CD4-positive, alpha-beta T cell treated with Interferon alpha-2 for 1 hour (primary cell): ENCODE measurements around the gene PPP4R2.
"Not testable (repeated sequence)": the region's sequence is repeated elsewhere in the genome, so short reads cannot be mapped to it uniquely, and the experiment has no call there.

Experiments
- DNase-seq, 2 donors: peaks; one replicate each; pipeline ENCODE4 v3.0.0-alpha.2; 2020 to 2022

PPP4R2 gene

DNA sequence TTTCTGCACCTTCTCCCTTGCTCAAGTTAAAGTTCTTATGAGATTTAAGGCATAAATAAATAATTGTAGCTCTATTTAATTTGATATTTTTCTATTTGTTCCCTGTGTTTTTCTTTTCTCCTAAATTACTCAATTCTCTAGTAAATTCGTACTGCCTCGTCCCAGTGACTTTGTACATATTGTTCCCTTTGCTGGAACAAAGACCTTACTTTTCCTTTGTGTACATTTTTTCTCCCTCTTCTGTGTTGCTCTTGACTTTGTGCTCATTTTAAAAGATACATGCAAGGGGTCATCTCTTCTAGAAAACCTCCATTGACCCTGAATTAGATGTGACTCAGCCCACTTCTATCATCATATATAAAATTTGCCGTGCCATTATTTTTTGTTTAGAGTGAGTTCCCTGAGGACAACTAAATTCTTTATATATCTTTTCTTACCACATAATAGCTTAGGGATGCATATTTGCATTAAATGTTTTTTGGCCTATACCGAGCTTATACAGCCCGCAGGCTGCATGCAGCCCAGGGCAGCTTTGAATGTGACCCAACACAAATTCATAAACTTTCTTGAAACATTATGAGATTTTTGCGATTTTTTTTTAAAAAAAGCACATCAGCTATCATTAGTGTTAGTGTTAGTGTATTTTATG is 29.6 kb downstream of the PPP4R2 start:
- no peak for DNase-seq

- DNase-seq = no peak
Measured at GRCh38 chr3:73026760-73027113, 30.1 kb downstream of the PPP4R2 start.

DNA sequence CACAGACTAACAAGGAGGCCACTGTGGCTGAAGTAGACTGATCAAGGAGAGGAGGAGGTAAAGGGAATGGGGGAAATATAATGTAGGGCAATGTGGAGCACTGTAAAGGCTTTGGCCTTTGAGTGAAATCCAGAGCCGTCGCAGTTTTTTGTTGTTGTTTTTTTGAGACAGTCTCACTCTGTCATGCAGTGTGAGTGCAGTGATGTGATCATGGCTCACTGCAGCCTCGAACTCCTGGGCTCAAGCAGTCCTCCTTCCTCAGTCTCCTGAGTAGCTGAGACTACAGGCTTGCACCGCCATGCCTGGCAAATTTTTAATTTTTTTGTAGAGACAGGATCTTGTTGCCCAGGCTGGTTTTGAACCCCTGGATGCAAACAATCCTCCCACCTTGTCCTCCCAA is 32.2 kb downstream of the PPP4R2 start:
- no peak for DNase-seq

- DNase-seq = peak in 1 of 2 donors; percentile 28
Measured at GRCh38 chr3:73029321-73029796, 32.7 kb downstream of the PPP4R2 start.

DNA sequence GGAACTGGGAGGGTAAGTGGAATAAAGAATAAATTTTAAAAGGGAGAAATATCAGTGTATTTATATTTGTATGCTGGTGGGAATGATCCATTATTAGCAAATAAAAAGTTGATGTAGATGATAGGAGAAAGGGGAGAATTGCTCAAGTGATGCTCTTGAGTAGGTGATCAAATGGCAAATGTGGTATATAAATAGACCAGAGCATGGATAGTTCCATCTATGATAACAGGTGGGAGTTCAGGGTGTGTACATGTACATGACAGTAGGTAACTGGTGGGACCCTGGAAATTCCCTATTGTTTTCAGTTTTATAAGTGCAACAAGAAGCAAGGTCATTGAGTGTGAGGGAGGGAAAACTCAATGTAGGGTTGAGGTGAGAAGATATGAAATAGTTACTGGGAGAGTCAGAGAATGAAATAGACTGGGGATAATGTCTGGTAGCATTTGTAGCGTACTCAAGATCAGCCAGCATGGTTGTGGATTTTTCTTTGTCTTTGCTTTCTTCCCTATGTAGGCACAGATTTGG is 33.5 kb downstream of the PPP4R2 start:
- no peak for DNase-seq

DNA sequence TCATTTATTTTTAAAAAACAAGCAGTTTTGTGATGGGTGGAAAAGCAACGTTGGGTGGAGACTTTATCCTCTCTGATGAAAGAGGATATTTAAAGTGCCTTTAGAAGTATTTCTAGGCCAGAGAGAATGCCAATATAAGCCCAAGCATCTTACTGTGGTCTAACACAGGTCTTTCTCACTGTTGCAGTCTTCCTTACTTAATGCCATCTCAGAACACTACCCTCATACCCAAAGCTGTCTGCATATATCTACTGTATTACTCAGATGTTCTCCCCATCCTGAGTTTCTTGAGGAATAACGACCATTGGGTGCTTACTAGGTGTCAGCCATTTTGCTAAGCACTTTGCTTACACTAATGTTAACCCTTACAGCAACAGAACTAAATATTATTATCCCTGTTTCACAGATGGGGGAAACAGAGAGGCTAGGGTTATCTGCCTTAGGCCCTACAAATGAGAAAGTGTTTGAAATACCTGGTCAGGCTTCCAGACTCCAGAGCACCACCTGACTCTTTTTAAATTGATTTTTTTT is 35.0 kb downstream of the PPP4R2 start:
- DNase-seq = no peak

DNA sequence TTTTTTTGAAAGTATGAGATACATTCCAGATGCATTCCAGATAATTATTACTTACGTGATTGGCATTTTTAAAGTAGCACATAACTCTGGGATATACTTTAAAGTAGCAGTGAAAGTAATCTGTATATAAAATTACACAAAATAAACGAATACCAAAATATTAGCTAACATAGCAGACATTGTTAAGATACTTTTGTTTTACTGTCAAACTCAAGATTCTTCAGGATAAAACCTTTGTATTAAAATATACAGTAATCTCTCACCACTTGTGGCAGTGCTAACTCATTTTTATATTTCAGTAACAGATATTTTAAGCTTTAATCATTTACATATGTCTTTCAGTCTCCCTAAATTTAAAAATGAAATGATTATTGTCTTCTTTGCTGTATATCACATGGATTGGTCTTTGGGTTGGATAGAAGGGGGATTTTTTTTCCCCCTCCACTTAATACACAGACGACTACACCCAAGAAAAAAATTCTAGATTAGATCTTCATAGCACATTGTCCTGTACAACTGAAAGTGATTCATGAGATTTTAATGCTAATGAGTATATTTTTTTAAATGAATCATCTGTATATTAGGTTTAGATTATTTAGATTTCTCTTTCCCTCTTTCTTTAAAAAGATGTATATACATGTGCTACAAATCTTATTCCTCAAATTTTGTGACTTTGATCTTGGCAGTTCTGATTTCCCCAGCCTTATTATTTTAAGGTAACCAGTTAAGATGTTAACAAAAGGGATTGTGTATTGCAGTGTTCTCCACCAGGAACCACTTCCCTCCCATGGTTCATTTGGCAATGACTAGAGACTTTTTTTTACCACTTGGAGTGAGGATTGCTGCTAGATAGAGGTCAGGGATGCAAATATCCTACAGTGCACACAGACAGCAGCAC is 40.3 kb downstream of the PPP4R2 start:
- DNase-seq = no peak

GRCh38 chr3:73041537-73041936 is 44.9 kb downstream of the PPP4R2 start:
- no peak for DNase-seq

DNA sequence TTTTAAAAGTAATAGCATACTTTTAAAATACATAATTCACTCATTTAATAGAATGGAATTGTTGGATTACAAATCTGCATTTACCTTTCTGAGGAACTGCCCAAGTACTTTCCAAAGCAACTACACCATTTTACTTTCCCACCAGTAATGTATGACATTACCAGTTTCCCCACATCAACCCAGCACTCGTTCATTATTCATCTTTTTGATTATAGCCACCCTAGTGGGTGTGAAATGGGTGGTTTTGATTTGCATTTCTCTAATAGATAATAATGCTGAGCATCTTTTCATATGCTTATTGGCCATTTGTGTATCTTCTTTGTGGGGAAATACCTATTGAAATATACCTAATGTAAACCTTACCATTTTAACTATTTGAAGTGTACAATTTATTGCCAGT is 46.8 kb downstream of the PPP4R2 start:
- DNase-seq = no peak

GRCh38 chr3:73045391-73045790 is 48.8 kb downstream of the PPP4R2 start:
- DNase-seq = no peak

DNA sequence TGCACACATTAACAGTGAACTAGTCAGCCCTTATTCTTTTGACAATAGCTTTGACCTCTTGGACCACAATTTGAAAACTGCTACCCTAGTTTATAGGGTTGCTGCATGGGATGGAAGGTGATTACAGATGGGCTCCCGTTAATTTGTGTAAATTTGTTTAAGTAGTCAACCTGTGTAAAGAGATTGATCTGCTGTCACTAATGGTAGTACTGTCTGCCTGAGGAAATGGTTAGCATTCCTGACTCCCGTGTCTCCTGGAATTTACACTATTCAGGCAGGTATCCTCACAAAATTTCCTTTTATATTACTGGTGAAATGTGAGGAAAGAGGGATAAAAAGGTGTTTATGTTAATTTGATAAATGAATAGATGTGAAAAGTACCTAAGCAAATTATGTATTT is 49.6 kb downstream of the PPP4R2 start:
- DNase-seq = no peak

DNA sequence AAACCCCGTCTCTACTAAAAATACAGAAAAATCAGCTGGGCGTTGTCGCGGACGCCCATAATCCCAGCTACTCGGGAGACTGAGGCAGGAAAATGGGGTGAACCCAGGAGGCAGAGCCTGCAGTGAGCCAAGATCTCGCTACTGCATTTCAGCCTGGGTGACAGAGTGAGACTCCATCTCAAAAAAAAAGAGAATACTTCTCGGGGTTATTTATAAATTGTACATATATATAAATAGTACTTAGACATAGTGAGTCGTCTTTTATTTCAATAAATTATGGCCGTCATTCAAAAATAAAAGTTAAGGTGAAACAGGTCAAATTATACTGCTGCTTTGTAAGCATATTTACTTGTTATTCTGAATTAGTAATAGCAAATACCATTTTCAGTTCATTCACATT is 52.7 kb downstream of the PPP4R2 start:
- no peak for DNase-seq

- no peak for DNase-seq
Measured at GRCh38 chr3:73052857-73053256, 56.2 kb downstream of the PPP4R2 start.

DNA sequence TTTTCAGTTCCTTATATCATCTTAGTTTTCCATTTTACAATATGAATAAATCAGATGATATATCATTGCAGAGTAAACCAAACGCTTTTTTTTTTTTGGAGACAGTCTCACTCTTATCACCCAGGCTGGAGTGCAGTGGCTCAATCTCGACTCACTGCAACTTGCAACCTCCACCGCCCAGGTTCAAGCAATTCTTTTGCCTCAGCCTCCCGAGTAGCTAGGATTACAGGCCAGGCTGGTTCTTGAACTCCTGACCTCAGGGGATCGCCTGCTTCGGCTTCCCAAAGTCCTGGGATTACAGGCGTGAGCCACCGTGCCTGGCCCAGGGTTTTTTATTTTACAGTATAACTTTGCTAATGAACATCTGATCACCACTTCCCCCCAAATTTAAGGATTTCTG is 59.0 kb downstream of the PPP4R2 start:
- DNase-seq = no peak

GRCh38 chr3:73056014-73056844 is 59.6 kb downstream of the PPP4R2 start:
- peak in 1 of 2 donors; percentile 48 for DNase-seq

DNA sequence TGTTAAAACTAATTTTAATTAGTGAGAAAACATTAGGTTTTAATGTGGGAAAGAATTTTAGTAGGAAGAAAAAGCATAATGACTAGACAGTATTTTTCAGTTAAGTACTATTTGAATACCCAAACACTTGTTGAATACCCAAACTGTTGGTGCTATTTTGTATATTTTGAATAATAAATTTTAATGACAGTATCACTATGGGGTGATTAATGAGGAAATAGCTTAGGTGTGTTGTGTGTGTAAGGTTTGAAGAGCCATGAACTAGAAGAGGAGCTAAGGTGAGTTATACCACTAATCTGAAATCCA is 60.2 kb downstream of the PPP4R2 start:
- DNase-seq = no peak

- no peak for DNase-seq
Measured at GRCh38 chr3:73060302-73060723, 63.7 kb downstream of the PPP4R2 start.

- DNase-seq = no peak
Measured at GRCh38 chr3:73061416-73061815, 64.8 kb downstream of the PPP4R2 start, which contains the start of gene EBLN2. Gene EBLN2, plus strand, starts transcription at chr3:73061659. Its CDS starts 423 bp downstream, at chr3:73062082.

DNA sequence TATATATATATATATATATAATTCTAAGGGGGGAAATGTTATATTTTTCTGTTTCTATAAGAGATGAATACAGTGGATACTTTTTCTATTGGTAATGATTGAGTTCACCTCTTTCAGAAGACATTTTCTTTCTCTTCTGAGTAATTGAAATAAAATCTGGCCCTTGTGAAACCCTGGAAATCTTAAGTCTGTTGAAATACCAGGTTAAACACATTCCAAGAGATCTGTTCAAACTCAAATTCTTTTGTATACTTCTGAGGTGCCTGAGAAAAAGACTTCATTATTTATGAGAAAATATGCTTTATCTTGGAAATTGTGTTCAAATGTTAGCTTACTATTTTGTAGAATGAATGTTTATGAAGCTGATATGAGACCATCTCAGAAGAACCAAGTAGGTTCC is 69.6 kb downstream of the PPP4R2 start:
- not testable (repeated sequence) for DNase-seq

- DNase-seq = no peak
Measured at GRCh38 chr3:73068419-73068818, 71.8 kb downstream of the PPP4R2 start.

GRCh38 chr3:73069187-73069586 is 72.6 kb downstream of the PPP4R2 start:
- DNase-seq = no peak

- no peak for DNase-seq
Measured at GRCh38 chr3:73069775-73070444, 73.3 kb downstream of the PPP4R2 start.
